Uterus (tissue), 2 donors: ENCODE data around the gene TNF.

Experiments used
- POLR2A ChIP-seq, 2 donors: fragments of 450-650 bp; IDR thresholded peaks; one replicate each; pipeline ENCODE4 v1.6.1; 2016; ENCODE audit warnings: antibody characterized with exemption in 2 of 2, mild to moderate bottlenecking in 1 of 2, moderate library complexity in 1 of 2
- TF ChIP-seq, protein P1 (sequence below), 4 experiments: fragments of 200-600 bp in 2 of 4; fragments of 450-650 bp in 2 of 4; sonication (generic) in 2 of 4; IDR thresholded peaks; one replicate each; pipeline ENCODE4 v1.5.1; 2016 to 2019; ENCODE audit warnings: antibody characterized with exemption in 4 of 4, mild to moderate bottlenecking in 2 of 4, moderate library complexity in 1 of 4

DNA sequence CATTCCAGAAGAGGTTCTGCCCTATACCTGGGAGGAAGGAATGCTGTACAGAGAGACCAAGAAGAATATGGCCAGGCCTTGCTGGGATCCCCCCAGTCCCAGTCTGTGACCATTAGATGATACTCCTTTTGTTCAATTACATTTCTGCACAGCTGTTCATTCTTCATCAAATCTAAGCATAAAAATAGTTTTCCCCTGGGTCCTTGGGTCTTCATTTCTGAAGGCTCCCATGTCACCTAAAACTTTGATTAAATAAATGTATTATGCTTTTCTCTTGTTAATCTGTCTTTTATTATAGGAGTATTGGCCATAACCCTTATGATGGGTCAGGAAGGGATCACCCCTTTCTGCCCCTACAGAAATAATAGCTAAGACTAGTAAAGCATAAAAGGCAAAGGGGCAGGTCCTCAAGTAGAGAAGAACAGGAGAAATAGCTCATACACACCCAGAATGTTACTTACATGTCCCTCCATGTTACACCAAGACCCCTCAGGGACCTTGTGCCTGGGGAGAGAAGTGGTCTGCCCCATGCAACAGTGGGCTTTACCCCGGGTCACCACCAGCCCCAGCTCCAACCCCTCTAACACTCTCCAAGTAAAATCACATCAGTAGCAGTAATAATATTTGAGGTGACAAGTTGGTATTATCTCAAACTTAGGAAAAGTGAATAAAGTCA, 5.4 kb upstream of the TNF start:
- no peak for TF ChIP-seq POLR2A (IDR thresholded peaks at IDR 0.05)
- TF ChIP-seq, protein P1, sequence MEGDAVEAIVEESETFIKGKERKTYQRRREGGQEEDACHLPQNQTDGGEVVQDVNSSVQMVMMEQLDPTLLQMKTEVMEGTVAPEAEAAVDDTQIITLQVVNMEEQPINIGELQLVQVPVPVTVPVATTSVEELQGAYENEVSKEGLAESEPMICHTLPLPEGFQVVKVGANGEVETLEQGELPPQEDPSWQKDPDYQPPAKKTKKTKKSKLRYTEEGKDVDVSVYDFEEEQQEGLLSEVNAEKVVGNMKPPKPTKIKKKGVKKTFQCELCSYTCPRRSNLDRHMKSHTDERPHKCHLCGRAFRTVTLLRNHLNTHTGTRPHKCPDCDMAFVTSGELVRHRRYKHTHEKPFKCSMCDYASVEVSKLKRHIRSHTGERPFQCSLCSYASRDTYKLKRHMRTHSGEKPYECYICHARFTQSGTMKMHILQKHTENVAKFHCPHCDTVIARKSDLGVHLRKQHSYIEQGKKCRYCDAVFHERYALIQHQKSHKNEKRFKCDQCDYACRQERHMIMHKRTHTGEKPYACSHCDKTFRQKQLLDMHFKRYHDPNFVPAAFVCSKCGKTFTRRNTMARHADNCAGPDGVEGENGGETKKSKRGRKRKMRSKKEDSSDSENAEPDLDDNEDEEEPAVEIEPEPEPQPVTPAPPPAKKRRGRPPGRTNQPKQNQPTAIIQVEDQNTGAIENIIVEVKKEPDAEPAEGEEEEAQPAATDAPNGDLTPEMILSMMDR (IDR thresholded peaks at IDR 0.05), result no peak
